Adrenal gland (tissue), 12 donors: ENCODE data around the gene SETBP1. TPM values are rescaled to one million over a fixed set of nuclear protein-coding genes. Genes with fewer than 3 reads are reported as not detected.

Experiments used
- DNase-seq, 7 donors: peaks; one replicate each; pipeline ENCODE4 v3.0.0-alpha.2; 2019 to 2020
- H3K27ac ChIP-seq, 5 donors: fragments of 200-600 bp; sonication (generic) in 4 of 5; 1 replicate in 3 of 5; 2 replicates in 2 of 5; pipeline versions ENCODE4 v1.5.1 to v1.8.0; 2016 to 2020; ENCODE audit warnings: mild to moderate bottlenecking in 1 of 5
- H3K27me3 ChIP-seq: fragments of 200-600 bp; 2 replicates; pipeline ENCODE4 v1.8.0; 2021
- H3K36me3 ChIP-seq, 2 donors: fragments of 200-600 bp; replicated peaks in 1 of 2; 1 replicate in 1 of 2; 2 replicates in 1 of 2; pipeline versions ENCODE4 v1.5.1 to v1.8.0; 2018 to 2022
- H3K4me1 ChIP-seq, 2 donors: fragments of 200-600 bp; replicated peaks in 1 of 2; 1 replicate in 1 of 2; 2 replicates in 1 of 2; pipeline versions ENCODE4 v1.5.1 to v1.8.0; 2018 to 2021
- H3K4me3 ChIP-seq, 4 donors: fragments of 200-600 bp; sonication (generic) in 3 of 4; one replicate each; pipeline ENCODE4 v1.5.1; 2016 to 2018
- H3K9me3 ChIP-seq, 3 donors: fragments of 200-600 bp; sonication (generic) in 1 of 3; replicated peaks in 1 of 3; 1 replicate in 2 of 3; 2 replicates in 1 of 3; pipeline versions ENCODE4 v1.5.1 to v1.8.0; 2016 to 2021
- POLR2A ChIP-seq, 2 donors: fragments of 450-650 bp; IDR thresholded peaks; one replicate each; pipeline ENCODE4 v1.6.1; 2017; ENCODE audit warnings: antibody characterized with exemption in 2 of 2, mild to moderate bottlenecking in 2 of 2, moderate library complexity in 1 of 2
- WGBS, 4 donors: extraction: QIAGEN DNeasy Blood & Tissue Kit in 2 of 4; methylation state at CpG; one replicate each; pipeline versions ENCODE4 v1.1.5 to v1.1.7; 2013 to 2017; 5-methylcytosine and 5-hydroxymethylcytosine counted together
- intact Hi-C, 2 donors: fragments of 100-400 bp; cut with DNase I; formaldehyde crosslinking; loops; one replicate each; pipeline versions ENCODE4 v1.14.1 to v1.15.0; 2022 to 2023
- polyA plus RNA-seq, 3 donors: library from polyadenylated mRNA; stranded (reverse); fragments of 200-250 nt in 2 of 3; fragments of 350-450 nt in 1 of 3; fragmentation: Illumina TruSeq in 1 of 3; extraction: RNeasy Lipid Tissue Mini Kit (QIAGEN cat#74804) in 1 of 3; gene quantifications; one replicate each; pipeline ENCODE4 v1.2.3, GENCODE V29; 2013 to 2014
- total RNA-seq, 9 donors: library from RNA; depleted of rRNA in 4 of 9; stranded (reverse); fragments of >200 nt in 4 of 9; fragments of 120-200 nt in 1 of 9; fragmentation: NEBNext Ultra II Directional in 1 of 9; extraction: Animal tissue kit (Norgen Biotek cat#: 25700) in 1 of 9; gene quantifications; one replicate each; pipeline versions ENCODE4 v1.1.0 to v1.2.4, GENCODE V29; 2013 to 2023
- TF ChIP-seq, protein P1 (sequence below), 6 experiments: fragments of 450-650 bp in 4 of 6; fragments of 200-600 bp in 2 of 6; sonication (generic) in 1 of 6; IDR thresholded peaks; 1 replicate in 5 of 6; 2 replicates in 1 of 6; pipeline versions ENCODE4 v1.5.1 to v1.8.0; 2016 to 2021; ENCODE audit warnings: antibody characterized with exemption in 6 of 6, mild to moderate bottlenecking in 2 of 6, moderate library complexity in 1 of 6
- donor health status: healthy with polysubstance abuse.
- donor health status: Bipolar disorder and iron deficiency.
- donor health status: DM: yes; HTN: yes; CAD: no.
- donor health status: DM: no; HTN: no; CAD: no.
- donor health status: DM: no; HTN: no; CAD: no.
- donor health status: DM: yes; HTN: yes; CAD: no.

The SETBP1 gene
- total and polyA plus RNA-seq, 12 donors, result 1.2 to 18.0 (median 9.4) TPM

DNA sequence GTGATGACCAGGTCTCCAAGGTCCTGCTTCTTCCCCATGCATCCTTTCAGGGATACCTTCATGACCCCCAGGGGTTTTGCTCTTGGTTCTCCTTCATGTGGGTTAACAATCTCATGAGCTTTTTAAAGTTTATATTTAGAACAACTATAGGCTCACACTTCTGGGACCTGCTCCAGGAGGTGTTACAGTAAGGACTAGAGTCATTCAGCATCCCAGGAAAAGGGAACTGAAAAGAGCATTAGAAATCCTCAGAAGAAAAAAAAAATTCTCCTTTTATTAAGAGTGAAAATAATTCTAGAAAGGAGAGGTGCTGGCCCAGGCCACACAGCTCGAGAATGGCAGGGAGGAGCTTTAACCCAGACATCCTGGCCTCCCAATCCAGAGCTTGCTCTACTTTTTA is 66.5 kb downstream of the SETBP1 start:
- intact Hi-C loops, result no loop called here
- no peaks in the 10 kb centered on the region for H3K36me3 ChIP-seq
- 42 to 63% (median 58%) methylated on average over 1 of the region's 1 CpG for WGBS, 4 donors
- peaks cover 5% of the 10 kb centered on the region for H3K27me3 ChIP-seq
- H3K27ac ChIP-seq, result no peak overlapping the region
- H3K9me3 ChIP-seq, result no peaks in the 10 kb centered on the region
- no peak overlapping the region for H3K4me3 ChIP-seq
- DNase-seq, result no peak
- H3K4me1 ChIP-seq, result peaks cover 0 to 19% of the 10 kb centered on the region in 2 donors
- TF ChIP-seq POLR2A (IDR thresholded peaks at IDR 0.05), result no peak
- TF ChIP-seq, protein P1, sequence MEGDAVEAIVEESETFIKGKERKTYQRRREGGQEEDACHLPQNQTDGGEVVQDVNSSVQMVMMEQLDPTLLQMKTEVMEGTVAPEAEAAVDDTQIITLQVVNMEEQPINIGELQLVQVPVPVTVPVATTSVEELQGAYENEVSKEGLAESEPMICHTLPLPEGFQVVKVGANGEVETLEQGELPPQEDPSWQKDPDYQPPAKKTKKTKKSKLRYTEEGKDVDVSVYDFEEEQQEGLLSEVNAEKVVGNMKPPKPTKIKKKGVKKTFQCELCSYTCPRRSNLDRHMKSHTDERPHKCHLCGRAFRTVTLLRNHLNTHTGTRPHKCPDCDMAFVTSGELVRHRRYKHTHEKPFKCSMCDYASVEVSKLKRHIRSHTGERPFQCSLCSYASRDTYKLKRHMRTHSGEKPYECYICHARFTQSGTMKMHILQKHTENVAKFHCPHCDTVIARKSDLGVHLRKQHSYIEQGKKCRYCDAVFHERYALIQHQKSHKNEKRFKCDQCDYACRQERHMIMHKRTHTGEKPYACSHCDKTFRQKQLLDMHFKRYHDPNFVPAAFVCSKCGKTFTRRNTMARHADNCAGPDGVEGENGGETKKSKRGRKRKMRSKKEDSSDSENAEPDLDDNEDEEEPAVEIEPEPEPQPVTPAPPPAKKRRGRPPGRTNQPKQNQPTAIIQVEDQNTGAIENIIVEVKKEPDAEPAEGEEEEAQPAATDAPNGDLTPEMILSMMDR (IDR thresholded peaks at IDR 0.05), result no peak

DNA sequence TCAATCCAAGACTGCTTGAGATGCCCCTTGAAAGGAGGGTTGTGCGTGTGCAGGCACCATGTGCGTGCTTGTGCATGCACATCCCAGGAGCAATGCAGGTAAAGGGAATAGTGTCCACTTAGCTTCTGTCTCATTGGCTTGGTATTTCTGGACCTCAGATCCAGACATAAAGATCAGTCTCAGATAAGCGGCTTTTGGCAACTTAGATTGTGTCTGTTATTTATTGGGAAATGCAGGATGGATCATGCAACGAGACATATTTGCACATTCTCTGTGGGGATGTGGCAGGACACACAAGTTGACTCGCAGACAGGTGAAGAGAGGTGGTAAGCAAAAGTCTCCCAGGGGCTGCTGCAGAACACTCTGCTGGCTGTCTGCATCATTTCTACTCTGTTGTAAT is 67.9 kb downstream of the SETBP1 start:
- H3K27ac ChIP-seq, result no peak overlapping the region
- TF ChIP-seq, protein P1 (IDR thresholded peaks at IDR 0.05), result no peak
- TF ChIP-seq POLR2A (IDR thresholded peaks at IDR 0.05), result no peak

DNA sequence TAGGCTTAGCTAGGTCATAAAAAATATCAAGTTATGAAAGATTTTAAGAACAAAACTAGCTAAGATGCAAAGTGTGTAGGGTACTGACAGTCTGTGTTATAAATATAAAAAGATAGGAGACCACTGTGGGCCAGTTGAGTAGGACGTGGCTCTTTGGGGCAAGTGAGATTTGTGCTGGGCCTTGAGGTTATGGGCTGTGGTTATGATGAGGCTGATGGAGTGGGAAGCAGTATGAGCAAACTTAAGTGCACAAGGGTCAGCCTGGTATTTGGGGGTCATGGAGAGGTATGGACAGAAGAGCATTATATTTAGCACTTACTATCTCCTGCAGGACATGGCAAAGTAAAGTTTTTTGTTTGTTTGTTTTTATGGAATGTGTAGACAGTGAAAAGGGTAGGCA is 70.1 kb downstream of the SETBP1 start:
- no peaks in the 10 kb centered on the region for H3K27me3 ChIP-seq
- H3K9me3 ChIP-seq, result no peaks in the 10 kb centered on the region
- TF ChIP-seq, protein P1 (IDR thresholded peaks at IDR 0.05), result no peak
- no peak for TF ChIP-seq POLR2A (IDR thresholded peaks at IDR 0.05)
- intact Hi-C loops, result no loop called here
- H3K4me3 ChIP-seq, result no peak overlapping the region
- H3K4me1 ChIP-seq, result no peaks in the 10 kb centered on the region
- no peaks in the 10 kb centered on the region for H3K36me3 ChIP-seq
- H3K27ac ChIP-seq, result no peak overlapping the region
- WGBS, 4 donors, result 67 to 82% (median 75%) methylated on average over 1 of the region's 1 CpG
- no peak for DNase-seq

More for the DNA sequence above, 67.9 kb downstream of the SETBP1 start:
- no peaks in the 10 kb centered on the region for H3K36me3 ChIP-seq
- H3K4me1 ChIP-seq, result peaks cover 0 to 9% of the 10 kb centered on the region in 2 donors
- no peak for DNase-seq
- intact Hi-C loops, result no loop called here
- no peak overlapping the region for H3K4me3 ChIP-seq
- peaks cover 5% of the 10 kb centered on the region for H3K27me3 ChIP-seq
- no peaks in the 10 kb centered on the region for H3K9me3 ChIP-seq
- 69 to 92% (median 83%) methylated on average over 5 of the region's 5 CpGs for WGBS, 4 donors

DNA sequence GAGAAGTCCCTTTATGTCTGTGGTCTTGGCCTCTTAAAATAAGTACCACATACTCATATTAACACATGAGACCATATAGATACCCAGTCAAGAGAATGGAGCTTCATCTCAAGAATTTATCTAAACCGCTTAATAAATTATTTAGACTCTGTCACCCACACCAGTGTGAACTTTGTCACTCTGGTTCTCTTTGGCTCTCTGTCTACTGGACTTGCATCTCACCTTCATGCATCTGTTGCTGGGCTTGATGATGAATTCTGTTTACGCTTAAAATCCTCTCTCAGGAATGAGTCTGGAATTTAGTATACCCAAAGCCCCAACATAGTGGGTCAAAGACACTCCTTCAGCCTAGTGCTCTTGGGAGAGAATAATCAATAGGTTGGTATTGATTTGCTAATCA is 73.9 kb downstream of the SETBP1 start:
- TF ChIP-seq POLR2A (IDR thresholded peaks at IDR 0.05), result no peak
- Histone ChIP-seq H3K27ac (no peak overlapping the region), H3K9me3 (no peaks in the 10 kb centered on the region), H3K27me3 (no peaks in the 10 kb centered on the region), H3K4me3 (no peak overlapping the region), H3K4me1 (peaks cover 0 to 3% of the 10 kb centered on the region in 2 donors), H3K36me3 (no peaks in the 10 kb centered on the region)
- intact Hi-C loops, result no loop called here
- DNase-seq, result no peak
- 93 to 100% (median 97%) methylated on average over 2 of the region's 2 CpGs for WGBS, 4 donors

DNA sequence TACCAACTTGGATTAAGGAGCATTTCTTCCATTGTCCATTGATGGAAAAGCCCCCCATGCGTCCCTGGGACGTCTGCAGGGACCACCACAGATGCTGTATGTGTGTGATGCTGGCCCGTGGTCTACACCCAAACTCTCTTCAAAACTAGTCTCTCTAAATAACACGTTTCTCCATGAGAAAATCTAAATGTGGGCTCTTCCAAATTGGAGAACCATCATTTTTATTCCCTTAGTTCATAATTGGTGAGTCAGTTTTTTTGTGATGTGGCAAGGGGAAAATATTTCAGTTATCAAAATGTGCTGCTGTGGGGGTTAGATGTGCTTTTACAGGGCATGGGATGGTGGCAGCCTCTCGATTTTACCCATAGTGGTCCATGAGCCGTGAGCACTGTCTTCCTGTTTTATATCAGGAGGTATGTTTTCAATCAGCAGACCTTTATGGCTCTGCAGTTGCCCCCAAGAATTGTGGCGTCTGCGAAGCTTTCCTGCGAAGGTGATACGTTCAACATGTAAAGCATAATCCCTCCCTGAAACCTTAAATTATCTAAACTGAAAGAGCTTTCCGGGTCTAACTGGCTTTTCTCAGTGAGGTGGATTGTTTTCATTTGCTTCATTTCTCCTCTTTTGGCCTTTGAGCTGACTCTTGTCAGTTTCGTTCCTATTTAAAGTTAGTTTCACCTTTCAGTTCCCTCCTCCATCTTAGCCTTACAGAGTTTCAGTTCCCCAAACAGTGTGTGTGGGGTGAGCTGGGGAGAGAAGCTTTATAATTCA is 78.4 kb downstream of the SETBP1 start:
- Histone ChIP-seq H3K27ac (no peak overlapping the region), H3K9me3 (no peaks in the 10 kb centered on the region), H3K4me1 (peaks cover 0 to 3% of the 10 kb centered on the region in 2 donors), H3K36me3 (no peaks in the 10 kb centered on the region), H3K4me3 (peak overlapping the region in 1 of 4 donors; percentile 20), H3K27me3 (no peaks in the 10 kb centered on the region)
- no peak for DNase-seq
- intact Hi-C loops, result no loop called here
- WGBS, 4 donors, result 62 to 71% (median 67%) methylated on average over 12 of the region's 12 CpGs
- no peak for TF ChIP-seq POLR2A (IDR thresholded peaks at IDR 0.05)
- TF ChIP-seq, protein P1 (IDR thresholded peaks at IDR 0.05), result no peak
